ENCODE results near the gene RIC3.
"Not testable (repeated sequence)": the region's sequence is repeated elsewhere in the genome, so short reads cannot be mapped to it uniquely, and the experiment has no call there.

Gene RIC3

DNA sequence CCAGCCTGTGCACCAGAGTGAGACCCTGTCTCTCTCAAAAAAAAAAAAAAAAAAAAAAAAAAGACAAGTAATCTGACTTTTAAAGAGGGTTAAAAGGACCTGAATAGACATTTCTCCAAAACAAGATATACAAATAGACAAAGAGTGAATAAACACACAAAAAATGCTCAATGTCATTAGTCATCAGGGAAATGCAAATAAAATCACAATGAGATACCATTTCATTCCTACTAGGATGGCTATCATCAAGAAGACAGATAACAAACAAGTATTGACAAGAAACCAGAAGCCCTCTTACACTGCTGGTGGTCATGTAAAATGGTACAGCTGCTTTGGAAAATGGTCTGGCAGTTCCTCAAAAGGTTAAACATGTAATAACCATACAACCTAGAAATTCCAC, 4.1 kb downstream of the RIC3 start:
- no peaks in the 10 kb centered on the region for H3K36me3 Mint-ChIP-seq (ENCODE audit: low read depth)
- H3K27ac Mint-ChIP-seq: no peak overlapping the region
- H3K4me3 Mint-ChIP-seq: no peak overlapping the region
- peaks cover 46% of the 10 kb centered on the region for H3K27me3 Mint-ChIP-seq
- intact Hi-C loops (cut with micrococcal nuclease): no loop called here
- peaks cover 13% of the 10 kb centered on the region for H3K4me1 Mint-ChIP-seq (ENCODE audit: low read depth)
- H3K9me3 Mint-ChIP-seq: no peaks in the 10 kb centered on the region

DNA sequence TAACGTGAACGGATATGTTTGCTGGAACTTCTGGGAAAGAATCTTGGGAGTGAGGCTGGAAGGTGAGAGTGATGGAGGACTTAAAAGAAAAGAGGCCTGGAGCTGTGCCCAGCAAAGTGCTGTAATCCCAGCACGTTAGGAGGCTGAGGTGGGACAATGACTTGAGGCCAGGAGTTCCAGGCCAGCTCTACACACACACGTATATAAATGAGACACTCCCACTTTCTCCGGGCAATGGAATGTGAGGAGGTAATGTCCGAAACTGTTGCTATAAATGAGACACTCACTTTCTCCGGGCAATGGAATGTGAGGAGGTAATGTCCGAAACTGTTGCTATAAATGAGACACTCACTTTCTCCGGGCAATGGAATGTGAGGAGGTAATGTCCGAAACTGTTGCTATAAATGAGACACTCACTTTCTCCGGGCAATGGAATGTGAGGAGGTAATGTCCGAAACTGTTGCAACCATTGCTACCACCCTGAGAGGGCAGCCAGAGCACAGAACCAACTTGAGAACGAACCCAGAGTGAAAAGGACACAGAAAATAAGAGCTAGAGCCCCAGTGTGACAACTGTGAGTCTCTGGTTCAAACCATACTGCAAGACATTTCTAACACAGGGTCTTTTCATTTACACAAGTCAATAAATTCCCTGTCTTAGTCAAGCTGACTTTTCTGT, 7.1 kb downstream of the RIC3 start:
- H3K9me3 Mint-ChIP-seq; H3K27ac Mint-ChIP-seq; intact Hi-C loops (cut with micrococcal nuclease); H3K4me3 Mint-ChIP-seq; H3K4me1 Mint-ChIP-seq (ENCODE audit: low read depth); H3K36me3 Mint-ChIP-seq (ENCODE audit: low read depth): not testable (repeated sequence)
- peaks cover 18% of the 10 kb centered on the region for H3K27me3 Mint-ChIP-seq

DNA sequence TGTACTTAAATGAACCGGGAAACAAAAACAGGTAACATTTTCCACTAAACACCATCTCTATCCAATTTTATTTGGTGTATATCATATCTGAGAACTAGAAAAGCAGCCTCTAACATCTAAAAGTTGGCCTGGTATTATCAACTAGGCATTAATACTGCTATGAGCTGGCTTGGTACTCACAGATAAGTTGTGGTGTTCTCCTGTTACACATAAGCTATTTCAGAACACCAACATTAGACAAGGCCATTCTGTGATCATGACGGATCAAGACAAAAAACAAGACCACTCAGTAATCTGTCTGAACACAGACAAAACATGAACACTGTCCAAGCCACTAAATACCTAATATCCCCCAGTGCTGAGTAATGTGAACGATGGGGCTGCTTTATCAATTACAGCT, 11.9 kb downstream of the RIC3 start:
- no peak overlapping the region for H3K27ac Mint-ChIP-seq
- no peaks in the 10 kb centered on the region for H3K36me3 Mint-ChIP-seq (ENCODE audit: low read depth)
- no peaks in the 10 kb centered on the region for H3K4me1 Mint-ChIP-seq (ENCODE audit: low read depth)
- H3K9me3 Mint-ChIP-seq: no peaks in the 10 kb centered on the region
- no peak overlapping the region for H3K4me3 Mint-ChIP-seq
- peaks cover 1% of the 10 kb centered on the region for H3K27me3 Mint-ChIP-seq
- intact Hi-C loops (cut with micrococcal nuclease): no loop called here

DNA sequence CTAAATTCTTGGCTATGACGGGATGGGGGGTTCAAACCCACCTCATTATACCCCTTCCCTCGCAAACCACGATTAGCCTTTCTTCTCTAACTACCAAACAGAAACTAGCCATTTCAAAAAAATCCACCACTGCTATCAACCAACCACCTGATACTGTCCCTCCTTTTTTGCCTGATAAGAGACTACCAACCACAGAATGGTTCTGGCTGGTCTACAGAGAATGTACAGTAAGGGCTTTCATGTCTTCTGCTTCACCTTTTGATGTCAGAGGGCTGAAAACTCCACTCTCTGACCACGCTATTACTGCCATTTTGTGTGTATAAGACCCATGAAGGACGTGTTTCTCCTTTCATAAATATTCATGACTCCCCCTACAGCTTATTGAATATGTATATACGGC, 19.1 kb downstream of the RIC3 start:
- H3K4me3 Mint-ChIP-seq: no peak overlapping the region
- no peaks in the 10 kb centered on the region for H3K36me3 Mint-ChIP-seq (ENCODE audit: low read depth)
- no peaks in the 10 kb centered on the region for H3K4me1 Mint-ChIP-seq (ENCODE audit: low read depth)
- intact Hi-C loops (cut with micrococcal nuclease): no loop called here
- H3K27ac Mint-ChIP-seq: no peak overlapping the region
- H3K9me3 Mint-ChIP-seq: no peaks in the 10 kb centered on the region
- H3K27me3 Mint-ChIP-seq: no peaks in the 10 kb centered on the region

DNA sequence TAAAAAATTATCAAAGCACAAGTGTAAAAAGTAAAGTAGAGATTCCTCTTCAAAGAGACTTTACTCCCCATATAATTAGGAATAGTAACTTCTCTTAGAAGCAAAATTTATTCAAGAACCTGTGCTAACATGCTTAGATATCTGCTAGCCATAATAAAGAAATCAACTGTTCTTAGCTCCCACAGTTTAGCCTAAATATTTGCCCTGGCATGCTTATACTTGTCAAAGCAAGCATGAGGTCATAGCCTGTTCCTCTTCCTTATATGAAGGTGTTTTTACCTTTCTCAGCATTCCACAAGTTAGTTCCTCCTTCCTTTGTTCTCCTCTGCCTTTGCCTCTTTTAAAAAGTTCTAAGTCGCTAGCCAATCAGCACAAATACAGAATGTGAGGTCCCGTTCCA, 30.3 kb downstream of the RIC3 start:
- Mint-ChIP-seq H3K9me3 (no peaks in the 10 kb centered on the region), H3K27ac (no peak overlapping the region), H3K4me3 (no peak overlapping the region), H3K36me3 (ENCODE audit: low read depth) (no peaks in the 10 kb centered on the region), H3K4me1 (ENCODE audit: low read depth) (no peaks in the 10 kb centered on the region), H3K27me3 (no peaks in the 10 kb centered on the region)
- intact Hi-C loops (cut with micrococcal nuclease): no loop called here

DNA sequence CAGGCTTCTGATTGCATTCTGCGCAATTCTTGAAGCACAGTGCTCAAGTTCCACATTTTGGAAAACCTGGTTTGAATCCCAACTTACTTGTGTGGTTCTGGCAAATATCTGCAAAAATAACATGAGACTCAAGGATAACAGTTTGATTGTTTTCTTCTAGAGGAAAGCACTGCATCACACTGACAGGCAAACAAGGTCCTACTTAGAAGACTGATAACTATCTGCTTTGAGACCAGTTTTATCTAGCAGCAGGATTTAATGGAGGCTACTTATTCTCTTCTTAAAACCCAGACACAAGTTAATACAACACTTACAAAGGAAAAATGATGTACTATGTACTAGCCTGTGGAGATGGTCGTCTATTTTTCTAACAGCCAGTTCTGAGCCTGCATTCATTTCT, 41.4 kb downstream of the RIC3 start:
- intact Hi-C loops (cut with micrococcal nuclease): no loop called here
- Mint-ChIP-seq H3K9me3 (no peaks in the 10 kb centered on the region), H3K4me1 (ENCODE audit: low read depth) (no peaks in the 10 kb centered on the region), H3K27ac (no peak overlapping the region), H3K4me3 (no peak overlapping the region), H3K36me3 (ENCODE audit: low read depth) (no peaks in the 10 kb centered on the region), H3K27me3 (no peaks in the 10 kb centered on the region)

DNA sequence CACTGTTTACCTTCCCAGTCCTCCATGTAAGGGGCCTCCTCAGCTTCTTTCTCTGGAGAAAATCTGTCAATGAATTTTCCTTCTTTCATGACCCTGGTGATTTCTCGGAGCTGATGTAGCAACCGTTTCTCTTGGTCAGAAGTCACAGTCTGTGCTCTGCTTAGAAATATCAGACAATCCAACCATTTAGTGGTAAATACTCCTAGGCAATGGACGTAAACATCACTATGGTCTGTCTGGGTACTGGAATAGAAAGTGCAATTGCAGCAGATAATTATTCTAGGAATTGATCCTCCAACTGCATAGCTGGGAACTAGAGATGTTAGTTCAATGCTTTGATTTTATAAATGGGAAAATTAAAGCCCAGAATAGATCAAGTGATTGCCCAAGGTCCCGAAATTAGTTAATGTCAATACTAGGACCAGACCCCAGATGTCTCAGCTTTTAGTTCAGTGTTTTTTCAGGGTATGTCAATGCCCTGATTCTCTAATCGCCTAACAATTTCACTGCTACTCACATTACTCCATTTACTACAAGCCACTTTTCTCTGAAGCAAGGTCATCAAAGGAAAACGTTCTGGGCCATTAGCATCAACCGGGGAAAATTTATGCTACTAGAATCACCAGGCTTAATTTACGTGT, 42.1 kb downstream of the RIC3 start:
- Mint-ChIP-seq H3K4me1 (ENCODE audit: low read depth) (no peaks in the 10 kb centered on the region), H3K9me3 (no peaks in the 10 kb centered on the region), H3K36me3 (ENCODE audit: low read depth) (no peaks in the 10 kb centered on the region)

DNA sequence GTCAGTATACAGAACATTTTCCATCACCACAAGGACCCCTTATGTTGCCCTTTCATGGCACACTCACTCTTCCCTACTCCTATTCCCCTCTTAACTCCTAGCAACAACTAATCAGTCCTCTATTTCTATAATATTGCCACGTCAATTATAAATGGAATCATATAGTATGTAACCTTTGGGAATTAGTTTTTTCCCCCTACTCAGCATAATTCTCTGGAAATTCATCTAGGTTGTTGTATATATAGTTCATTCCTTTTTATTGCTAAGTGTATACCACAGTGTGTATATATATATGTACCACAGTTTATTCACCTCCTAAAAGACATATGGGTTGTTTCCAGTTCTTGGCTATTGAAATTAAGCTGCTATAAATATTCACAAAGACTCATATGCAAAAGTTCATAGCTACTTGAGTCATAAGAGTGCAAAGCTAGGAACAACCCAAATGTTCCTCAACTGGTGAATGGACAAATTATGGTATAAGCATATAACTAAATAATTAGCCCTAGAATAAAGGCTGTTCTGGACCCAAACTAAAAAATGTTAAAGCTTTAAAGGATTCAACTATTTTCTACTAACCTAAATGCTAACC, 46.6 kb downstream of the RIC3 start:
- H3K27me3 Mint-ChIP-seq: no peaks in the 10 kb centered on the region
- H3K4me3 Mint-ChIP-seq: no peak overlapping the region
- H3K27ac Mint-ChIP-seq: no peak overlapping the region
- intact Hi-C loops (cut with micrococcal nuclease): no loop called here
- no peaks in the 10 kb centered on the region for H3K36me3 Mint-ChIP-seq (ENCODE audit: low read depth)
- no peaks in the 10 kb centered on the region for H3K9me3 Mint-ChIP-seq
- no peaks in the 10 kb centered on the region for H3K4me1 Mint-ChIP-seq (ENCODE audit: low read depth)

More for the DNA sequence above, 42.1 kb downstream of the RIC3 start:
- no peak overlapping the region for H3K4me3 Mint-ChIP-seq
- no peak overlapping the region for H3K27ac Mint-ChIP-seq
- H3K27me3 Mint-ChIP-seq: no peaks in the 10 kb centered on the region
- intact Hi-C loops (cut with micrococcal nuclease): no loop called here

DNA sequence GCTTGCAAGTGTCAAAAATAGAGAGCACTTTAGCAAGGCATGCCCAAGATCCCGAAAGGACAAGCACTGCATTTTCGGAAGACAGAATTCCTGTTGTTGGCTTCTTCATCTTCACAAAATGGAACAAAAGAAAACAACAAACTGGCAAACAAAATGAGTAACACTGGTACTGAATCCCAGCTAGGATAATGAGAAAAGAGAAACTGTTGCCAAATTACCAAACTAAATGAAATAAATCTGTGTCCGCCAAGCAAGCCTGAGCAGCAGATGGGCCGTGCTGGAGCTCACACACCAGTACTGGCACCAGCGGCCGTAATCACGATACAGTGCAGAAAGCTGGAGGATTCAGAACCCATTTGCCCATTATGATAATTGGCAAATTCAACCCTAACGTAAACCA, 57.2 kb downstream of the RIC3 start:
- Mint-ChIP-seq H3K4me1 (ENCODE audit: low read depth) (no peaks in the 10 kb centered on the region), H3K9me3 (peaks cover 22% of the 10 kb centered on the region), H3K4me3 (no peak overlapping the region), H3K27me3 (no peaks in the 10 kb centered on the region), H3K27ac (no peak overlapping the region), H3K36me3 (ENCODE audit: low read depth) (no peaks in the 10 kb centered on the region)
- intact Hi-C loops (cut with micrococcal nuclease): no loop called here

DNA sequence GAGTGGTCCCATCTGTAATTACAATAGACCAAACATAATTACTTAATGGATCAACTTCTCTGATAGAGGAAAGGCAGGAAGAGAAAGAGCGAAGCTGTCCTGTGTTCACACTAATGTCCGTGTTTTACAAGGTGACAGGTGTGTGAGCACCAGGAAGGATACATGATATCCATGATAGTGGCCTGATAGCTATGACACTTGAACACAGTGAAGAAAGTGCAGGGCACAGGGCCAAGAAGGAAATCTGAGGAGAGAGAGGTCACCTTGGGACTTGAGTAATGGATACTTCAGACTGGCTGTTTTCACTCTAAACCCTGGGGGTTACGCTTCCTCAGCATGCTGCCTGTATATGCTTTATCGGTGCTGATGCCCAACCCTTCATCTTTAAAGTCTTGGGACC, 58.4 kb downstream of the RIC3 start:
- Mint-ChIP-seq H3K9me3 (peaks cover 17% of the 10 kb centered on the region), H3K36me3 (ENCODE audit: low read depth) (no peaks in the 10 kb centered on the region), H3K27ac (no peak overlapping the region), H3K4me3 (no peak overlapping the region), H3K27me3 (no peaks in the 10 kb centered on the region), H3K4me1 (ENCODE audit: low read depth) (no peaks in the 10 kb centered on the region)
- intact Hi-C loops (cut with micrococcal nuclease): no loop called here

DNA sequence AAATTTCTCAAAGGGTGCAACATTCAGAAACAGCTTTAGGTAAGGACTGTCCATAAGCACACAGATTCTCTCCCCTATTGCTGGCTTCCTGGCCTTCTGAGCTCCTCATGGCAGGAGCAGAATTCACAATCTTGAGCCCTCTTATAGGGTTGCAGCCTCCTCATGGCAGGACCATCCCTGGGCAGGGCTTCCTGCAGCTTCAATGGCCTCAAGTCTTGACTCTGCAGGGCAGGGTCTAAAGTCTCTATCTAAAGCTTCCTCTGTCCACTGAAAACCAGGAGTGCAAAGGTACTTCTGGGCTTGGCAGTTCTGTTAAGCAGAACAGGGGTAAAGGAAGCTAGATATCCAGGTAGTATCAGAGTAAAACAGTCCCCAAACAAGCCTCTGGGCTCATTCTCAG, 59.1 kb downstream of the RIC3 start:
- Mint-ChIP-seq H3K27ac (no peak overlapping the region), H3K9me3 (peaks cover 10% of the 10 kb centered on the region), H3K4me1 (ENCODE audit: low read depth) (no peaks in the 10 kb centered on the region), H3K27me3 (no peaks in the 10 kb centered on the region), H3K4me3 (no peak overlapping the region), H3K36me3 (ENCODE audit: low read depth) (no peaks in the 10 kb centered on the region)
- intact Hi-C loops (cut with micrococcal nuclease): no loop called here

DNA sequence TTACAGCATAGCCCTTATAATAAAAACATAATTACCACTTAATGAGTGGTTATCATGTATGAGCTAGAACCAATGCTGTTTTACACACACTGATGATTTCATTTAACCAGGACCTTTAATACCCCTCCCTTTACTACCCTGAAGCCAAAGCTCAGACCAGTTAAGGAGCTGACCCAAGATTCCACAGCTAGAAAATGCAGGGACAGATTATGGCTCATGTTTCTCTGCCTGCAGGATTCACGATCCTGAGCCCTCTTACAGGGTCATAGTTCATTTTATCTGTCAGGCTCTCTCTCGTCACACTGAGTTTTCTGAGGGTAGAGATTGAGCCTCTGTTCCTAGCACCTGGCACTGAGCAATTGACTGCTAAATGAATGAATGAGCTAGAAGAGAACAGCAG, 60.4 kb downstream of the RIC3 start:
- Mint-ChIP-seq H3K36me3 (ENCODE audit: low read depth) (no peaks in the 10 kb centered on the region), H3K9me3 (no peaks in the 10 kb centered on the region), H3K27ac (no peak overlapping the region), H3K4me3 (no peak overlapping the region), H3K27me3 (no peaks in the 10 kb centered on the region), H3K4me1 (ENCODE audit: low read depth) (no peaks in the 10 kb centered on the region)
- intact Hi-C loops (cut with micrococcal nuclease): no loop called here

DNA sequence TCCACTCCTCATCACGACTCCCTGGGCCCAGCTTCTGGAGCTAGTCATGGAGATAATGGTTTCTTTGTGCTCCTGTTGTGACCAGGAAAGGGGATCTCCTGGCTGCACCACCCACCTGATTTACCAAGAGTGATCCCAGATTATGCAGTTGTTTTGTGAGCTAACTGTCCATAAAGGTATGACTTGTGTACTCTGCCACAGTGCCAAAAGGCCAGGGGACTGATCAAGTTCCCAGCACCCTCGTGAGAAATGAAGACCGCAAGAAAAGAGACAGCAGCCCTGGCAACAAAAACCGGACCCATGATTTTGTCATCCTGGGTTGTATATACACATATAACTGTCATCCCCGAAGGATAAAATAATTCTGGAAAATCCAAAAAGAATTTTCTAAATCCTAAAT, 61.2 kb downstream of the RIC3 start:
- no peaks in the 10 kb centered on the region for H3K4me1 Mint-ChIP-seq (ENCODE audit: low read depth)
- H3K27ac Mint-ChIP-seq: no peak overlapping the region
- H3K9me3 Mint-ChIP-seq: no peaks in the 10 kb centered on the region
- no peaks in the 10 kb centered on the region for H3K27me3 Mint-ChIP-seq
- H3K4me3 Mint-ChIP-seq: no peak overlapping the region
- intact Hi-C loops (cut with micrococcal nuclease): no loop called here
- H3K36me3 Mint-ChIP-seq (ENCODE audit: low read depth): no peaks in the 10 kb centered on the region

DNA sequence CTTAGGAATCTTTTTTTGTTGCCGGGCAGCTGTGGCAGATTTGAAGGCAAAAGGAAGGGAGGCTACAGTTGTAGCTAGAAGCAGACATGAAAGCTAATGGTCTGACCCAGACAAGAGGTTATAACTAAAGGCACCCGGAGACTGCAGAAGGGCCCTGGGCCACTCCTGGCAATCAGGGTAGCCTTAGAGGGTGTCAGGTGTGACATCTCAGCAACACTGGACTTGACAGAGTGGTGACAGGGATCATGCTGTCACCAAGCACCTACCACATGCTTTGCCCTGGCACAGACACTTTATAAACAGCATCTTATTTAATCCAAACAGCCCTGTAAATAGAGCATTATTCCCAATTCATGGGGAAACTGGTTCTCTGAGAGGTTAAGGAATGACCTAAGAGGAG, 62.1 kb downstream of the RIC3 start:
- Mint-ChIP-seq H3K36me3 (ENCODE audit: low read depth) (no peaks in the 10 kb centered on the region), H3K27ac (no peak overlapping the region)

DNA sequence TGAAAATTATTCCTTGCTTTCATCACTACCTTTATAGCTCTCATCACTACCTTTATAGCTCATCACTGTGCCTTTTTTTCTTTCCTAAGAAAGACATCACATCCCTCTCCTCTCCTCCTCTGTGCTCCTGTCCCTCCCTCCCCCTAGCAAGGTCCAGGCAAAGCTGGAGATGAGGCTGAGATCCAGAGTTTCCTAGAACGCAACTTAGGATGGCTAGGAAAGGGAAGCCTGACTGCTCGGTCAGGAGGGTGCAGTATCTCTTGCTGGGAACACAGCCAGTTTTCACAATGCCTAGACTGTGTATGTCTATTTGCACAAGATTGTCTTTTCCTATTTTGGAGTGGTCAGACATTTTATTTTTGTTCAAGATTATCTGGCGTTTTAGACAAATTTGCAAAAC, 63.2 kb downstream of the RIC3 start:
- intact Hi-C loops (cut with micrococcal nuclease): no loop called here
- H3K9me3 Mint-ChIP-seq: no peaks in the 10 kb centered on the region
- H3K36me3 Mint-ChIP-seq (ENCODE audit: low read depth): no peaks in the 10 kb centered on the region
- H3K4me3 Mint-ChIP-seq: no peak overlapping the region
- no peaks in the 10 kb centered on the region for H3K27me3 Mint-ChIP-seq
- no peak overlapping the region for H3K27ac Mint-ChIP-seq
- H3K4me1 Mint-ChIP-seq (ENCODE audit: low read depth): no peaks in the 10 kb centered on the region

More for the DNA sequence above, 62.1 kb downstream of the RIC3 start:
- no peaks in the 10 kb centered on the region for H3K4me1 Mint-ChIP-seq (ENCODE audit: low read depth)
- no peaks in the 10 kb centered on the region for H3K27me3 Mint-ChIP-seq
- intact Hi-C loops (cut with micrococcal nuclease): no loop called here
- no peak overlapping the region for H3K4me3 Mint-ChIP-seq
- H3K9me3 Mint-ChIP-seq: no peaks in the 10 kb centered on the region
